AG04450 (cell line): Measurements from ENCODE around the gene KRT77. TPM values are rescaled to one million over a fixed set of nuclear protein-coding genes. Genes with fewer than 3 reads are reported as not detected.

Experiments used
- CTCF ChIA-PET: fragments of 300-600, 350-600 bp; formaldehyde crosslinking; extraction: SDS; loops from one replicate; lab custom pipeline; 2022; ENCODE audit warnings: antibody characterized with exemption, inconsistent platforms; lab: Charles Lee
- POLR2A ChIA-PET: fragments of 350-600 bp; formaldehyde crosslinking; extraction: SDS; loops from one replicate; lab custom pipeline; 2021; ENCODE audit warnings: antibody characterized with exemption, inconsistent platforms; lab: Yijun Ruan, JAX
- DNase-seq: peaks from one replicate; pipeline ENCODE4 v3.0.0-alpha.2; 2011; ENCODE audit warnings: low read depth, low spot score
- H3K27ac ChIP-seq: one replicate; pipeline ENCODE4 v1.5.1; 2012; ENCODE audit warnings: low read depth, low read length, control low read depth
- H3K27me3 ChIP-seq: one replicate; pipeline ENCODE4 v1.6.0; 2012; ENCODE audit warnings: low read length; ENCODE audit not compliant: control insufficient read depth, insufficient read depth
- H3K4me3 ChIP-seq: 2 replicates; pipeline ENCODE4 v1.5.1; 2011; ENCODE audit warnings: mild to moderate bottlenecking, low read depth, low read length, control low read depth
- H3K9me3 ChIP-seq: 2 replicates; pipeline ENCODE4 v1.5.1; 2012; ENCODE audit warnings: low read length; ENCODE audit not compliant: control insufficient read depth, insufficient read depth
- CTCF ChIP-seq: IDR thresholded peaks from 2 replicates; pipeline ENCODE4 v1.5.1; 2011; ENCODE audit warnings: low read depth, low read length, control low read depth, inconsistent platforms
- polyA plus RNA-seq: library from polyadenylated mRNA; depleted of rRNA; stranded (reverse); fragments of >200 nt; gene quantifications from 2 replicates; pipeline ENCODE4 v1.2.3, GENCODE V29; 2011

Gene KRT77
- polyA plus RNA-seq, 1 experiment, result not detected

- no peak overlapping the region for H3K27ac ChIP-seq
- ChIA-PET POLR2A (no interaction called here), CTCF (no interaction called here)
- no peak for TF ChIP-seq CTCF
- no peak for DNase-seq
- peaks cover 14% of the 10 kb centered on the region for H3K27me3 ChIP-seq
- no peaks in the 10 kb centered on the region for H3K9me3 ChIP-seq
- H3K4me3 ChIP-seq, result no peak overlapping the region
Observed at GRCh38 chr12:52676163-52676562, 27.2 kb downstream of the KRT77 start.

GRCh38 chr12:52675301-52675701 is 28.0 kb downstream of the KRT77 start:
- POLR2A ChIA-PET, result no interaction called here
- CTCF ChIA-PET, result no interaction called here
- no peak overlapping the region for H3K27ac ChIP-seq
- H3K9me3 ChIP-seq, result no peaks in the 10 kb centered on the region
- no peak for TF ChIP-seq CTCF
- DNase-seq, result no peak
- H3K4me3 ChIP-seq, result no peak overlapping the region
- peaks cover 13% of the 10 kb centered on the region for H3K27me3 ChIP-seq

- H3K27ac ChIP-seq, result no peak overlapping the region
- CTCF ChIA-PET, result no interaction called here
- DNase-seq, result no peak
- no peak overlapping the region for H3K4me3 ChIP-seq
- TF ChIP-seq CTCF, result no peak
- POLR2A ChIA-PET, result no interaction called here
- peaks cover 9% of the 10 kb centered on the region for H3K27me3 ChIP-seq
- H3K9me3 ChIP-seq, result no peaks in the 10 kb centered on the region
Observed at GRCh38 chr12:52674433-52674775, 28.9 kb downstream of the KRT77 start.

- Histone ChIP-seq H3K9me3 (no peaks in the 10 kb centered on the region), H3K4me3 (no peak overlapping the region), H3K27me3 (peaks cover 9% of the 10 kb centered on the region), H3K27ac (no peak overlapping the region)
- CTCF ChIA-PET, result no interaction called here
- TF ChIP-seq CTCF, result no peak
- POLR2A ChIA-PET, result no interaction called here
- no peak for DNase-seq
Observed at GRCh38 chr12:52673713-52674432, 29.5 kb downstream of the KRT77 start.

- Histone ChIP-seq H3K27ac (no peak overlapping the region), H3K27me3 (peaks cover 9% of the 10 kb centered on the region), H3K4me3 (no peak overlapping the region), H3K9me3 (no peaks in the 10 kb centered on the region)
- DNase-seq, result no peak
- POLR2A ChIA-PET, result no interaction called here
- CTCF ChIA-PET, result no interaction called here
- no peak for TF ChIP-seq CTCF
Observed at GRCh38 chr12:52673217-52673616, 30.1 kb downstream of the KRT77 start.
